ENCODE data around the gene APOC3.

DNA sequence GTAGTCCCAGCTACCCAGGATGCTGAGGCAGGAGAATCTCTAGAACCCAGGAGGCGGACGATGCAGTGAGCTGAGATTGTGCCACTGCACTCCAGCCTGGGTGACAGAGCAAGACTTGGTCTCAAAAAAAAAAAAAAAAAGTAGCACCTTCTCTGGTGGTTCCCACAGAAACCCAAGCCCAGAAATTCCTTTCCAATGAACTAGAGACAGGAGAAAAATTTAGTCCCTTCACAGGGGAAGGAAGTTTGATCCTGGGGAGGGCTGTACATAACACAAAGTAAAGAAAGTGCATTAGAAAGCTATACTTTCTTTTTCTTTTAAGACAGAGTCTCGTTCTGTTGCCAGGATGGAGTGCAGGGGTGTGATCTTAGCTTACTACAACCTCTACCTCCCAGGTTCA, 33.2 kb downstream of the APOC3 start:
- TF ChIP-seq, protein P1, sequence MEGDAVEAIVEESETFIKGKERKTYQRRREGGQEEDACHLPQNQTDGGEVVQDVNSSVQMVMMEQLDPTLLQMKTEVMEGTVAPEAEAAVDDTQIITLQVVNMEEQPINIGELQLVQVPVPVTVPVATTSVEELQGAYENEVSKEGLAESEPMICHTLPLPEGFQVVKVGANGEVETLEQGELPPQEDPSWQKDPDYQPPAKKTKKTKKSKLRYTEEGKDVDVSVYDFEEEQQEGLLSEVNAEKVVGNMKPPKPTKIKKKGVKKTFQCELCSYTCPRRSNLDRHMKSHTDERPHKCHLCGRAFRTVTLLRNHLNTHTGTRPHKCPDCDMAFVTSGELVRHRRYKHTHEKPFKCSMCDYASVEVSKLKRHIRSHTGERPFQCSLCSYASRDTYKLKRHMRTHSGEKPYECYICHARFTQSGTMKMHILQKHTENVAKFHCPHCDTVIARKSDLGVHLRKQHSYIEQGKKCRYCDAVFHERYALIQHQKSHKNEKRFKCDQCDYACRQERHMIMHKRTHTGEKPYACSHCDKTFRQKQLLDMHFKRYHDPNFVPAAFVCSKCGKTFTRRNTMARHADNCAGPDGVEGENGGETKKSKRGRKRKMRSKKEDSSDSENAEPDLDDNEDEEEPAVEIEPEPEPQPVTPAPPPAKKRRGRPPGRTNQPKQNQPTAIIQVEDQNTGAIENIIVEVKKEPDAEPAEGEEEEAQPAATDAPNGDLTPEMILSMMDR (IDR thresholded peaks at IDR 0.05), result no peak
- TF ChIP-seq POLR2AphosphoS5 (IDR thresholded peaks at IDR 0.05), result no peak

Data from gastroesophageal sphincter (tissue), 3 donors.